ENCODE data around the gene RAD54L.

RAD54L gene

GRCh38 chr1:46205141-46205540 is 42.4 kb upstream of the RAD54L start:
- ChIA-PET CTCF (interaction anchor here (1.1 to 5.4 kb wide), 3 partner anchors 19 to 169 kb away, joined by 3 to 30 read pairs (median 10); no protein-coding TSS in a partner anchor), POLR2A (no interaction called here)
- TF ChIP-seq CTCF (IDR thresholded peaks at IDR 0.05; ENCODE audit: control extremely low read depth, extremely low read depth, low read depth, missing control alignments): no peak
- no peak for DNase-seq (ENCODE audit: extremely low spot score)

GRCh38 chr1:46205791-46206190 is 41.8 kb upstream of the RAD54L start:
- no peak for TF ChIP-seq CTCF (IDR thresholded peaks at IDR 0.05; ENCODE audit: control extremely low read depth, extremely low read depth, low read depth, missing control alignments)
- POLR2A ChIA-PET: no interaction called here
- no peak for DNase-seq (ENCODE audit: extremely low spot score)
- CTCF ChIA-PET: interaction anchor here (1.1 to 5.4 kb wide), 2 partner anchors 18 to 158 kb away, joined by 3 to 30 read pairs; no protein-coding TSS in a partner anchor

GRCh38 chr1:46206399-46206798 is 41.2 kb upstream of the RAD54L start:
- no peak for DNase-seq (ENCODE audit: extremely low spot score)
- POLR2A ChIA-PET: no interaction called here
- TF ChIP-seq CTCF (IDR thresholded peaks at IDR 0.05; ENCODE audit: control extremely low read depth, extremely low read depth, low read depth, missing control alignments): no peak
- CTCF ChIA-PET: interaction anchor here (5.4 kb wide), 1 partner anchor 18 kb away, joined by 30 read pairs; no protein-coding TSS in a partner anchor

- CTCF ChIA-PET: interaction anchor here (1.0 to 3.0 kb wide), 3 partner anchors 11 to 31 kb away, joined by 4 to 14 read pairs (median 4); no protein-coding TSS in a partner anchor
- no peak for TF ChIP-seq CTCF (IDR thresholded peaks at IDR 0.05; ENCODE audit: control extremely low read depth, extremely low read depth, low read depth, missing control alignments)
- POLR2A ChIA-PET: no interaction called here
- DNase-seq (ENCODE audit: extremely low spot score): no peak
These were observed 37.0 kb upstream of the RAD54L start for GRCh38 chr1:46210561-46210960.

GRCh38 chr1:46211051-46211450 is 36.5 kb upstream of the RAD54L start:
- ChIA-PET CTCF (interaction anchor here (3.0 kb wide), 1 partner anchor 13 kb away, joined by 14 read pairs; no protein-coding TSS in a partner anchor), POLR2A (no interaction called here)
- no peak for DNase-seq (ENCODE audit: extremely low spot score)
- TF ChIP-seq CTCF (IDR thresholded peaks at IDR 0.05; ENCODE audit: control extremely low read depth, extremely low read depth, low read depth, missing control alignments): no peak

GRCh38 chr1:46215504-46215903 is 32.1 kb upstream of the RAD54L start:
- ChIA-PET CTCF (no interaction called here), POLR2A (no interaction called here)
- no peak for DNase-seq (ENCODE audit: extremely low spot score)
- TF ChIP-seq CTCF (IDR thresholded peaks at IDR 0.05; ENCODE audit: control extremely low read depth, extremely low read depth, low read depth, missing control alignments): no peak

Data from GM10248 (cell line).